Neural cell (in vitro differentiated cells): ENCODE results near the gene NR1H3. TPM values are rescaled to one million over a fixed set of nuclear protein-coding genes. Genes with fewer than 3 reads are reported as not detected.

Experiments used
- H2AFZ ChIP-seq: fragments of 200-600, 300-800 bp; sonication (generic), shearing (Covaris generic); 2 replicates; pipeline ENCODE4 v1.6.0; 2014; ENCODE audit warnings: low read depth, mild to moderate bottlenecking, antibody characterized with exemption, low read length, moderate library complexity
- H3F3A ChIP-seq: fragments of 200-600 bp; shearing (Covaris generic); 2 replicates; pipeline ENCODE4 v1.6.1; 2016; ENCODE audit warnings: mild to moderate bottlenecking, moderate library complexity, mixed read lengths, antibody characterized with exemption, low read length; ENCODE audit not compliant: insufficient read depth, poor library complexity, severe bottlenecking
- H3K27ac ChIP-seq: fragments of 200-600, 300-800 bp; sonication (generic), shearing (Covaris generic); 2 replicates; pipeline ENCODE4 v1.5.1; 2014; ENCODE audit warnings: mild to moderate bottlenecking, low read length, moderate library complexity
- H3K27me3 ChIP-seq: fragments of 300-800, 200-600 bp; sonication (generic), shearing (Covaris generic); 2 replicates; pipeline ENCODE4 v1.6.0; 2014; ENCODE audit warnings: mild to moderate bottlenecking, low read depth, low read length, moderate library complexity; ENCODE audit not compliant: insufficient read depth
- H3K36me3 ChIP-seq: fragments of 300-800, 200-600 bp; sonication (generic), shearing (Covaris generic); 2 replicates; pipeline ENCODE4 v1.5.1; 2014; ENCODE audit warnings: mild to moderate bottlenecking, antibody characterized with exemption, low read length, moderate library complexity; ENCODE audit not compliant: insufficient read depth
- H3K4me2 ChIP-seq: fragments of 300-800, 200-600 bp; sonication (generic), shearing (Covaris generic); 2 replicates; pipeline ENCODE4 v1.6.0; 2014; ENCODE audit warnings: mild to moderate bottlenecking, low read length
- H3K4me3 ChIP-seq: fragments of 300-800, 200-600 bp; sonication (generic), shearing (Covaris generic); 2 replicates; pipeline ENCODE4 v1.5.1; 2014; ENCODE audit warnings: mild to moderate bottlenecking, low read length, moderate library complexity
- H3K79me2 ChIP-seq: fragments of 200-600 bp; shearing (Covaris generic); replicated peaks from 2 replicates; pipeline ENCODE4 v1.6.0; 2014; ENCODE audit warnings: mild to moderate bottlenecking, low read length, moderate library complexity; ENCODE audit not compliant: insufficient read depth
- H3K9ac ChIP-seq: fragments of 300-800, 200-600 bp; sonication (generic), shearing (Covaris generic); 2 replicates; pipeline ENCODE4 v1.6.1; 2016; ENCODE audit warnings: mild to moderate bottlenecking, low read length, mixed read lengths
- H3K9me2 ChIP-seq: fragments of 200-600 bp; shearing (Covaris generic); 2 replicates; pipeline ENCODE4 v1.6.1; 2016; ENCODE audit warnings: mild to moderate bottlenecking, low read length, mixed read lengths; ENCODE audit not compliant: insufficient read depth
- H3K9me3 ChIP-seq: fragments of 200-600, 300-800 bp; sonication (generic), shearing (Covaris generic); 2 replicates; pipeline ENCODE4 v1.6.1; 2016; ENCODE audit warnings: mild to moderate bottlenecking, mixed run types, low read length, moderate library complexity, mixed read lengths
- H4K20me1 ChIP-seq: fragments of 200-600 bp; shearing (Covaris generic); 2 replicates; pipeline ENCODE4 v1.6.1; 2016; ENCODE audit warnings: mild to moderate bottlenecking, mixed run types; ENCODE audit not compliant: insufficient read depth
- CTCF ChIP-seq: fragments of 450-650 bp; IDR thresholded peaks from 2 replicates; pipeline ENCODE4 v1.5.1; 2014; ENCODE audit warnings: antibody characterized with exemption, mild to moderate bottlenecking, moderate library complexity; ENCODE audit not compliant: poor library complexity, severe bottlenecking
- EP300 ChIP-seq: fragments of 450-650 bp; conservative IDR thresholded peaks from 2 replicates; pipeline ENCODE4 v1.6.1; 2014; ENCODE audit warnings: antibody characterized with exemption, mild to moderate bottlenecking, moderate library complexity; ENCODE audit not compliant: poor library complexity, severe bottlenecking
- EZH2 ChIP-seq: fragments of 200-600, 300-800 bp; shearing (Covaris generic), sonication (generic); IDR thresholded peaks from 2 replicates; pipeline ENCODE4 v1.6.1; 2014; ENCODE audit warnings: antibody characterized with exemption, low read length, borderline replicate concordance, mild to moderate bottlenecking; ENCODE audit not compliant: insufficient read depth, poor library complexity, severe bottlenecking
- MXI1 ChIP-seq: fragments of 450-650 bp; conservative IDR thresholded peaks from 2 replicates; pipeline ENCODE4 v1.6.1; 2014; ENCODE audit warnings: antibody characterized with exemption, mild to moderate bottlenecking; ENCODE audit not compliant: poor library complexity, severe bottlenecking
- POLR2AphosphoS5 ChIP-seq: IDR thresholded peaks from 2 replicates; pipeline ENCODE4 v1.6.1; 2012
- RAD21 ChIP-seq: fragments of 450-650 bp; conservative IDR thresholded peaks from 2 replicates; pipeline ENCODE4 v1.6.1; 2014; ENCODE audit warnings: antibody characterized with exemption, mild to moderate bottlenecking, moderate library complexity
- SMC3 ChIP-seq: fragments of 450-650 bp; conservative IDR thresholded peaks from 2 replicates; pipeline ENCODE4 v1.6.1; 2014; ENCODE audit warnings: antibody characterized with exemption, mild to moderate bottlenecking, moderate library complexity; ENCODE audit not compliant: poor library complexity
- TAF1 ChIP-seq: IDR thresholded peaks from 2 replicates; pipeline ENCODE4 v1.6.1; 2012; ENCODE audit warnings: low read depth
- polyA plus RNA-seq: library from polyadenylated mRNA; depleted of rRNA; stranded (reverse); fragments of >200 nt; gene quantifications from 2 replicates; pipeline ENCODE4 v1.2.3, GENCODE V29; 2014
- TF ChIP-seq, protein P1 (sequence below): IDR thresholded peaks from 2 replicates; pipeline ENCODE4 v1.6.1; 2012; ENCODE audit warnings: borderline replicate concordance

NR1H3 gene
- polyA plus RNA-seq, 1 donor from 2014 or later: 7.7 TPM

DNA sequence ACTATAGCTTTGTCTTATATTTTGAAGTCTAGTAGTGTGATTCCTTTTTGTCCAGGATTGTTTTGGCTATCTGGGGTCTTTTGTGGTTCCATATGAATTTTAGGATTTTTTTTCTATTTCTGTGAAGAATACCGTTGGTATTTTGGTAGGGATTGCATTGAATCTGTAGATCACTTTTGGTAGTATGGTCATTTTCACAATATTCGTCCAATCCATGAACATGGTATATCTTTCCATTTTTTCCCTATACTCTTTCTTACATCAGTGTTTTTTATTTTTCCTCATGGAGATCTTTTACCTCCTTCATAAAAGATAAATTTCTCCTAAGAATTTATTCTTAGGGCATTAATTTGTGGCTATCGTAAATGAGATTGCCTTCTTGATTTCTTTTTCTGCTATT, 41.3 kb downstream of the NR1H3 start:
- H3K27me3 ChIP-seq: no peaks in the 10 kb centered on the region
- H3K9me2 ChIP-seq: no peaks in the 10 kb centered on the region
- H2AFZ ChIP-seq: no peak overlapping the region
- H3K9ac ChIP-seq: no peak overlapping the region
- no peak overlapping the region for H3K27ac ChIP-seq
- no peaks in the 10 kb centered on the region for H4K20me1 ChIP-seq
- TF ChIP-seq TAF1 (no peak), POLR2AphosphoS5 (no peak), RAD21 (no peak), SMC3 (no peak), MXI1 (no peak), EP300 (no peak)
- TF ChIP-seq, protein P1, sequence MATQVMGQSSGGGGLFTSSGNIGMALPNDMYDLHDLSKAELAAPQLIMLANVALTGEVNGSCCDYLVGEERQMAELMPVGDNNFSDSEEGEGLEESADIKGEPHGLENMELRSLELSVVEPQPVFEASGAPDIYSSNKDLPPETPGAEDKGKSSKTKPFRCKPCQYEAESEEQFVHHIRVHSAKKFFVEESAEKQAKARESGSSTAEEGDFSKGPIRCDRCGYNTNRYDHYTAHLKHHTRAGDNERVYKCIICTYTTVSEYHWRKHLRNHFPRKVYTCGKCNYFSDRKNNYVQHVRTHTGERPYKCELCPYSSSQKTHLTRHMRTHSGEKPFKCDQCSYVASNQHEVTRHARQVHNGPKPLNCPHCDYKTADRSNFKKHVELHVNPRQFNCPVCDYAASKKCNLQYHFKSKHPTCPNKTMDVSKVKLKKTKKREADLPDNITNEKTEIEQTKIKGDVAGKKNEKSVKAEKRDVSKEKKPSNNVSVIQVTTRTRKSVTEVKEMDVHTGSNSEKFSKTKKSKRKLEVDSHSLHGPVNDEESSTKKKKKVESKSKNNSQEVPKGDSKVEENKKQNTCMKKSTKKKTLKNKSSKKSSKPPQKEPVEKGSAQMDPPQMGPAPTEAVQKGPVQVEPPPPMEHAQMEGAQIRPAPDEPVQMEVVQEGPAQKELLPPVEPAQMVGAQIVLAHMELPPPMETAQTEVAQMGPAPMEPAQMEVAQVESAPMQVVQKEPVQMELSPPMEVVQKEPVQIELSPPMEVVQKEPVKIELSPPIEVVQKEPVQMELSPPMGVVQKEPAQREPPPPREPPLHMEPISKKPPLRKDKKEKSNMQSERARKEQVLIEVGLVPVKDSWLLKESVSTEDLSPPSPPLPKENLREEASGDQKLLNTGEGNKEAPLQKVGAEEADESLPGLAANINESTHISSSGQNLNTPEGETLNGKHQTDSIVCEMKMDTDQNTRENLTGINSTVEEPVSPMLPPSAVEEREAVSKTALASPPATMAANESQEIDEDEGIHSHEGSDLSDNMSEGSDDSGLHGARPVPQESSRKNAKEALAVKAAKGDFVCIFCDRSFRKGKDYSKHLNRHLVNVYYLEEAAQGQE: no peak
- no peaks in the 10 kb centered on the region for H3K79me2 ChIP-seq
- H3K4me3 ChIP-seq: no peak overlapping the region
- no peaks in the 10 kb centered on the region for H3K9me3 ChIP-seq
- no peaks in the 10 kb centered on the region for H3F3A ChIP-seq
- H3K36me3 ChIP-seq: peaks cover 10% of the 10 kb centered on the region
- H3K4me2 ChIP-seq: no peak overlapping the region

DNA sequence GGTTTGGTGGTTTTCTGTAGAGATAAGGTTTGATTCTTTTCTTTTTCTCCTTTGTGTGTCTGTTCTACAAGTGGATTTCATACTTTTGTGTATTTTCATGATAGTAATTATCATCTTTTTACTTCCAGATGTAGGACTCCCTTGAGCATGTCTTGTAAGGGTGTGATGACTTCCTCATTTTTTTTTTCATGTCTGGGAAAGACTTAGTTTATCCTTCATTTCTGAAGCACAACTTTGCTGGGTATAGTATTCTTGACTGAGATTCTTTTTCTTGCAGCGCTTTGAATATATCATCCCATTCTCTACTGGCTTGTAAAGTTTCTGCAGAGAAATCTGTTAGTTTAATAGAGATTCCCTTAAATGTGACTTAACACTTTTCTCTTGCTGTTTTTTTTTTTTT, 45.1 kb downstream of the NR1H3 start:
- H3K4me2 ChIP-seq: no peak overlapping the region
- H3K27me3 ChIP-seq: no peaks in the 10 kb centered on the region
- H3K9me2 ChIP-seq: no peaks in the 10 kb centered on the region
- H3K79me2 ChIP-seq: no peaks in the 10 kb centered on the region
- no peak overlapping the region for H2AFZ ChIP-seq
- no peaks in the 10 kb centered on the region for H3K9me3 ChIP-seq
- TF ChIP-seq POLR2AphosphoS5 (no peak), TAF1 (no peak), RAD21 (no peak), EZH2 (no peak), MXI1 (no peak), SMC3 (no peak)
- H3K36me3 ChIP-seq: peaks cover 10% of the 10 kb centered on the region
- no peak overlapping the region for H3K9ac ChIP-seq
- no peak overlapping the region for H3K4me3 ChIP-seq
- no peaks in the 10 kb centered on the region for H4K20me1 ChIP-seq
- no peaks in the 10 kb centered on the region for H3F3A ChIP-seq
- no peak overlapping the region for H3K27ac ChIP-seq

DNA sequence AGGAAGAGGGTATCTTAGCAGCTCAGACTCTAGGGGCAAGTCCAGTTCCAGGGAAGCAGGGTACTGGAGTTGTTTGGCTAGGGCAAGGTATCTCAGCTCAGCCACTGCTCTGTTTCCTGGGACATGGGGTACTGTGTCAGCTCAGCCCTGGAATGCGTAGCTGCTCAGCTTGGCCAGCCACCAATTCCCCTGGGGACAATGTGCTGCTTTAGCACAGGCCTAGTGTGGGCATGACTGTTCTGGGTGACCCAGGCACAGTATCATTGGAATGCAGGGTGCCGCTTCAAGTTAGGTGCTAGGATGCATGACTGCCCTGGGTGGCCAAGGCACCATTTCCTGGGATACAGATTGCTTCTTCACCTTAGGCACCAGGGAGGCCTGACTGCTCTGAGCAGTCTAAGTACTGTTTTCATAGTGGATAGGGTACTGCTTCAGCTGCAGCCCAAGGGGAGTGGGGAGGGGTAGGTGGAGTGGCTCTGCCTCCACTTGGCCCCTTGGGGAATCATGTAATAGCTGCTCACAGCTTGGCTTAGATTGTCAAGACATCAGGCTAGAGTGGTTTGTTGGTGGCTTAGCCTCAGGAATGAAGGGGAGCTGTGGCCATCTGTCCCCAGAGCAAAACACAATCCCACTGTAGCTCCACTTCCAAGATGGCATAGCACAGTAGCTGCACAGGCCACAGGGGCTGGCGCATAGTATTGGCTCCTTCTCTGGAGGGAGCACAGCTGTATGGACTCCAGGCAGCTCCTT, 48.1 kb downstream of the NR1H3 start:
- Histone ChIP-seq H3K4me3 (no peak overlapping the region), H3K9me3 (no peaks in the 10 kb centered on the region), H3K9me2 (no peaks in the 10 kb centered on the region), H3K9ac (no peak overlapping the region), H3F3A (no peaks in the 10 kb centered on the region), H4K20me1 (no peaks in the 10 kb centered on the region), H2AFZ (no peak overlapping the region), H3K4me2 (no peak overlapping the region), H3K79me2 (no peaks in the 10 kb centered on the region), H3K27ac (no peak overlapping the region), H3K36me3 (peaks cover 13% of the 10 kb centered on the region), H3K27me3 (no peaks in the 10 kb centered on the region)
- TF ChIP-seq CTCF (no peak), TAF1 (no peak), SMC3 (no peak), EP300 (no peak), RAD21 (no peak), EZH2 (no peak), POLR2AphosphoS5 (no peak), MXI1 (no peak)
- TF ChIP-seq, protein P1: no peak
